SK-N-MC (cell line): ENCODE measurements around the gene GJA5.

Source experiments
- EZH2 ChIP-seq: fragments of 200-600 bp; sonication (generic); IDR thresholded peaks from one replicate; pipeline ENCODE4 v1.6.1; 2017; ENCODE audit warnings: antibody characterized with exemption
- POLR2AphosphoS5 ChIP-seq: IDR thresholded peaks from 2 replicates; pipeline ENCODE4 v1.6.1; 2012; ENCODE audit warnings: mild to moderate bottlenecking, low read depth, low read length, borderline replicate concordance

DNA sequence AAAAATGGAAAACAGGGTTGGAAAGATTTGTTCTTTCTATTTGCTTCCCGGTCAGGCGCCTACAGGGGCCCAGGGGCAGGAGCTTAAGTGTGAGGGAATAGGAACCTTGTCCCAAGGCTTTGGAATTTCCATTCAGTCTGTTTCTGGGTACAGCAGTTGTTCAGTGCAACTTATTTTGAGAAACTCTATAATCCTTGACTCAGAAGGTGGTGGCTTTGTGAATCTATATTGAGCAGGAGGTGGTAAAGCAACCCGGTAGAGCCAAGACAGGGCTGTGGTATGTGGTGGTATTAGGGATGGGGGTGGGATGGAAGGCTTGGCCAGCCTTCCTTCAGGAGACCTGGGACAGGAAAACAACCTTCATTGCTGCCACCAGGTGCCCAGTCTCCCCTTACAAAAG, 20.0 kb downstream of the GJA5 start:
- no peak for TF ChIP-seq POLR2AphosphoS5
- no peak for TF ChIP-seq EZH2
